HEK293 (cell line): ENCODE measurements around the gene THUMPD3.

Experiments
- CTCF ChIA-PET: fragments of 350-600 bp; formaldehyde crosslinking; extraction: SDS; loops from one replicate; lab custom pipeline; 2021; ENCODE audit warnings: antibody characterized with exemption; lab: Yijun Ruan, JAX
- POLR2A ChIA-PET: fragments of 300-600 bp; formaldehyde crosslinking; extraction: SDS; loops from one replicate; lab custom pipeline; 2020; ENCODE audit warnings: antibody characterized with exemption, inconsistent platforms; lab: Yijun Ruan, JAX
- H3K27ac ChIP-seq: fragments of 200-500 bp; sonication (Bioruptor generic); 2 replicates; pipeline ENCODE4 v1.5.1; 2014; ENCODE audit warnings: low read depth, low read length, control low read depth, inconsistent platforms; ENCODE audit errors: extremely low read depth
- H3K36me3 ChIP-seq, 2 experiments: fragments of 200-500 bp in 1 of 2; sonication (Bioruptor generic) in 1 of 2; 1 replicate in 1 of 2; 2 replicates in 1 of 2; pipeline ENCODE4 v1.5.1; 2014 to 2017; ENCODE audit warnings: inconsistent platforms in 2 of 2, low read length in 2 of 2; ENCODE audit not compliant: control insufficient read depth in 2 of 2, insufficient read depth in 1 of 2
- H3K4me1 ChIP-seq: fragments of 200-500 bp; sonication (Bioruptor generic); 2 replicates; pipeline ENCODE4 v1.5.1; 2014; ENCODE audit warnings: mild to moderate bottlenecking, low read length, inconsistent platforms; ENCODE audit not compliant: control insufficient read depth, insufficient read depth
- H3K4me3 ChIP-seq: 2 replicates; pipeline ENCODE4 v1.5.1; 2011; ENCODE audit warnings: low read depth, mild to moderate bottlenecking, control low read depth, low read length, moderate library complexity
- H3K9me3 ChIP-seq: fragments of 200-500 bp; sonication (Bioruptor generic); 2 replicates; pipeline ENCODE4 v1.5.1; 2014; ENCODE audit warnings: low read depth, low read length, inconsistent platforms; ENCODE audit not compliant: control insufficient read depth, insufficient read depth
- AEBP2 ChIP-seq: fragments of 450-650 bp; formaldehyde crosslinking; IDR thresholded peaks from 2 replicates; pipeline ENCODE4 v1.5.1; 2016; ENCODE audit warnings: missing biosample characterization, missing genetic modification characterization, borderline replicate concordance
- CTCF ChIP-seq: fragments of 450-650 bp; formaldehyde crosslinking; IDR thresholded peaks from 2 replicates; pipeline ENCODE4 v1.5.1; 2016; ENCODE audit warnings: missing biosample characterization, missing genetic modification characterization
- GLIS1 ChIP-seq: fragments of 450-650 bp; formaldehyde crosslinking; IDR thresholded peaks from 2 replicates; pipeline ENCODE4 v1.5.1; 2016; ENCODE audit warnings: missing biosample characterization, missing genetic modification characterization
- HOXD13 ChIP-seq: sonication (generic); formaldehyde crosslinking; IDR thresholded peaks from 2 replicates; pipeline ENCODE4 v1.8.0; 2022; ENCODE audit warnings: missing genetic modification reagents, borderline replicate concordance
- PBX3 ChIP-seq: sonication (generic); formaldehyde crosslinking; IDR thresholded peaks from 2 replicates; pipeline ENCODE4 v1.8.1; 2022; ENCODE audit warnings: mild to moderate bottlenecking, moderate library complexity, missing genetic modification reagents
- PRDM2 ChIP-seq: fragments of 450-650 bp; formaldehyde crosslinking; IDR thresholded peaks from 2 replicates; pipeline ENCODE4 v1.5.1; 2016; ENCODE audit warnings: missing biosample characterization, missing genetic modification characterization, borderline replicate concordance
- ZBTB1 ChIP-seq: fragments of 450-650 bp; formaldehyde crosslinking; IDR thresholded peaks from 2 replicates; pipeline ENCODE4 v1.5.1; 2016; ENCODE audit warnings: missing biosample characterization, missing genetic modification characterization
- ZBTB6 ChIP-seq: fragments of 450-650 bp; formaldehyde crosslinking; IDR thresholded peaks from 2 replicates; pipeline ENCODE4 v1.5.1; 2017; ENCODE audit warnings: missing biosample characterization, missing genetic modification characterization
- ZNF184 ChIP-seq: fragments of 450-650 bp; IDR thresholded peaks from 2 replicates; pipeline ENCODE4 v1.5.1; 2018; ENCODE audit warnings: missing biosample characterization, mild to moderate bottlenecking, missing genetic modification characterization
- ZNF24 ChIP-seq: fragments of 450-650 bp; formaldehyde crosslinking; IDR thresholded peaks from 2 replicates; pipeline ENCODE4 v1.5.1; 2016; ENCODE audit warnings: missing biosample characterization, missing genetic modification characterization
- ZNF488 ChIP-seq: fragments of 450-650 bp; formaldehyde crosslinking; IDR thresholded peaks from 2 replicates; pipeline ENCODE4 v1.5.1; 2016; ENCODE audit warnings: missing biosample characterization, missing genetic modification characterization
- ZNF501 ChIP-seq: fragments of 450-650 bp; formaldehyde crosslinking; IDR thresholded peaks from 2 replicates; pipeline ENCODE4 v1.5.1; 2016; ENCODE audit warnings: missing biosample characterization, missing genetic modification characterization
- ZNF549 ChIP-seq: fragments of 450-650 bp; IDR thresholded peaks from 2 replicates; pipeline ENCODE4 v1.5.1; 2018; ENCODE audit warnings: missing biosample characterization, missing genetic modification characterization, mild to moderate bottlenecking, inconsistent platforms, moderate library complexity
- ZNF560 ChIP-seq: fragments of 450-650 bp; formaldehyde crosslinking; IDR thresholded peaks from 2 replicates; pipeline ENCODE4 v1.5.1; 2017; ENCODE audit warnings: missing biosample characterization, missing genetic modification characterization, borderline replicate concordance
- ZNF624 ChIP-seq: fragments of 450-650 bp; formaldehyde crosslinking; IDR thresholded peaks from 2 replicates; pipeline ENCODE4 v1.5.1; 2017; ENCODE audit warnings: missing biosample characterization, missing genetic modification characterization
- ZSCAN16 ChIP-seq: fragments of 450-650 bp; formaldehyde crosslinking; IDR thresholded peaks from 2 replicates; pipeline ENCODE4 v1.5.1; 2016; ENCODE audit warnings: missing biosample characterization, missing genetic modification characterization

Gene THUMPD3

GRCh38 chr3:9428411-9428810 lies 65.6 kb downstream of the THUMPD3 start:
- Histone ChIP-seq H3K4me3 (no peak overlapping the region), H3K4me1 (peaks cover under 1% of the 10 kb centered on the region; the same call in 1 of the 2 replicates), H3K36me3 (peaks cover 75 to 80% of the 10 kb centered on the region in 2 experiments)
- no peak for TF ChIP-seq GLIS1
- no peak for TF ChIP-seq ZNF24 (tag by site-specific recombination)
- no peak for TF ChIP-seq PRDM2 (tag by site-specific recombination)
- TF ChIP-seq ZSCAN16 (tag by site-specific recombination): no peak
- TF ChIP-seq ZNF560: no peak
- TF ChIP-seq ZNF549 (tag by site-specific recombination): no peak
- TF ChIP-seq HOXD13 (CRISPR knock-in tag): no peak
- no peak for TF ChIP-seq ZBTB1 (tag by site-specific recombination)
- TF ChIP-seq ZNF624: no peak
- no peak for TF ChIP-seq PBX3 (CRISPR knock-in tag)
- no peak for TF ChIP-seq AEBP2 (tag by site-specific recombination)
- no peak for TF ChIP-seq ZNF501 (tag by site-specific recombination)
- no peak for TF ChIP-seq ZBTB6 (tag by site-specific recombination)
- no peak for TF ChIP-seq ZNF184
- TF ChIP-seq ZNF488 (tag by site-specific recombination): no peak
- no peak for TF ChIP-seq CTCF (tag by site-specific recombination)
- TF ChIP-seq, all 188 proteins: peak for 0
- CTCF ChIA-PET: interaction anchor here (0.6 to 1.0 kb wide), 2 partner anchors 13 to 44 kb away, joined by 3 read pairs; no protein-coding TSS in a partner anchor
- no peaks in the 10 kb centered on the region for H3K9me3 ChIP-seq
- no peak overlapping the region for H3K27ac ChIP-seq
- POLR2A ChIA-PET: no interaction called here
